ENCODE measurements around the gene RCSD1.

Gene RCSD1

GRCh38 chr1:167685844-167686243, 55.8 kb downstream of the RCSD1 start:
- no peak for DNase-seq (ENCODE audit: low read depth in 1 of 2, low spot score in 1 of 2)
- TF ChIP-seq GABPA (IDR thresholded peaks at IDR 0.05; ENCODE audit: low read depth) (no peak), CTCF (IDR thresholded peaks at IDR 0.05; ENCODE audit: insufficient read depth, low read length) (no peak), SPI1 (IDR thresholded peaks at IDR 0.05; ENCODE audit: borderline replicate concordance, low read depth) (no peak), POLR2AphosphoS5 (IDR thresholded peaks at IDR 0.05; ENCODE audit: low read depth) (no peak)
- TF ChIP-seq, protein P1, sequence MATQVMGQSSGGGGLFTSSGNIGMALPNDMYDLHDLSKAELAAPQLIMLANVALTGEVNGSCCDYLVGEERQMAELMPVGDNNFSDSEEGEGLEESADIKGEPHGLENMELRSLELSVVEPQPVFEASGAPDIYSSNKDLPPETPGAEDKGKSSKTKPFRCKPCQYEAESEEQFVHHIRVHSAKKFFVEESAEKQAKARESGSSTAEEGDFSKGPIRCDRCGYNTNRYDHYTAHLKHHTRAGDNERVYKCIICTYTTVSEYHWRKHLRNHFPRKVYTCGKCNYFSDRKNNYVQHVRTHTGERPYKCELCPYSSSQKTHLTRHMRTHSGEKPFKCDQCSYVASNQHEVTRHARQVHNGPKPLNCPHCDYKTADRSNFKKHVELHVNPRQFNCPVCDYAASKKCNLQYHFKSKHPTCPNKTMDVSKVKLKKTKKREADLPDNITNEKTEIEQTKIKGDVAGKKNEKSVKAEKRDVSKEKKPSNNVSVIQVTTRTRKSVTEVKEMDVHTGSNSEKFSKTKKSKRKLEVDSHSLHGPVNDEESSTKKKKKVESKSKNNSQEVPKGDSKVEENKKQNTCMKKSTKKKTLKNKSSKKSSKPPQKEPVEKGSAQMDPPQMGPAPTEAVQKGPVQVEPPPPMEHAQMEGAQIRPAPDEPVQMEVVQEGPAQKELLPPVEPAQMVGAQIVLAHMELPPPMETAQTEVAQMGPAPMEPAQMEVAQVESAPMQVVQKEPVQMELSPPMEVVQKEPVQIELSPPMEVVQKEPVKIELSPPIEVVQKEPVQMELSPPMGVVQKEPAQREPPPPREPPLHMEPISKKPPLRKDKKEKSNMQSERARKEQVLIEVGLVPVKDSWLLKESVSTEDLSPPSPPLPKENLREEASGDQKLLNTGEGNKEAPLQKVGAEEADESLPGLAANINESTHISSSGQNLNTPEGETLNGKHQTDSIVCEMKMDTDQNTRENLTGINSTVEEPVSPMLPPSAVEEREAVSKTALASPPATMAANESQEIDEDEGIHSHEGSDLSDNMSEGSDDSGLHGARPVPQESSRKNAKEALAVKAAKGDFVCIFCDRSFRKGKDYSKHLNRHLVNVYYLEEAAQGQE (IDR thresholded peaks at IDR 0.05; ENCODE audit: insufficient replicate concordance, low read depth) = no peak
- H3K27me3 ChIP-seq (ENCODE audit: insufficient read depth, poor library complexity, severe bottlenecking) = no peaks in the 10 kb centered on the region
- H3K27ac ChIP-seq (replicated peaks) = no peak overlapping the region
- H3K4me3 ChIP-seq (replicated peaks; ENCODE audit: insufficient read depth, low read length) = no peak overlapping the region

DNA sequence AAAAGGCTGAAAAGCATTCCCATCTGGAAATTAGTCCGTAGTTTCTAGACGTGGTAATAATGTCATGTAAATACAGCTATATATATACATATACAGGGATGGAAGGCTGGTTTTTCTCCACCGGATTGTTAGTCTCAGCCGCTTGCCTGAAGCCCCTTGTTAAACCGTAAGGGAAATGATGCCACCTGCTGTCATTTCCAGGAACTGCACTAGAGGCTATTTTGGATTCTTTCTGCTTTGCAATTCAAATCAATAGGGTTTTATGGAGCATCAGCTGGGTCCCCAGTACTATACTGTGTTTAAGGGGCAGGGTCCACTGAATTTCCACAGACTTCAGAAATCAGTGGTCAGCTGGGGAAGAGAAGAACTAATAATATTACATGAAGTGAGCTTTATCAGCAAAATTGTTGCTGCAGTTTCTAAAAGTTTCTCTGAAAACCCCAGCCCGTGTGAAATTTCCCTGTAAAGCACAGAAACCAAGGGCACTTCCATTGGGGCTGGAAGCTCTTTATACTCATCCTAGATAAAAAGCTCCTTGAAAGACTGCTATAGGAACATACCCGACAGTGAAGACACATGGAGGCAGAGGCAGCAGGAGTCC, 58.0 kb downstream of the RCSD1 start:
- Histone ChIP-seq H3K27ac (replicated peaks) (no peak overlapping the region), H3K27me3 (ENCODE audit: insufficient read depth, poor library complexity, severe bottlenecking) (no peaks in the 10 kb centered on the region), H3K4me3 (replicated peaks; ENCODE audit: insufficient read depth, low read length) (no peak overlapping the region)
- TF ChIP-seq CTCF (IDR thresholded peaks at IDR 0.05; ENCODE audit: insufficient read depth, low read length) = peak; percentile 97
- TF ChIP-seq, protein P1 (IDR thresholded peaks at IDR 0.05; ENCODE audit: insufficient replicate concordance, low read depth) = no peak
- TF ChIP-seq SPI1 (IDR thresholded peaks at IDR 0.05; ENCODE audit: borderline replicate concordance, low read depth) = no peak
- peak in 1 of 2 experiments; percentile 79 for DNase-seq (ENCODE audit: low read depth in 1 of 2, low spot score in 1 of 2)

- TF ChIP-seq, protein P1 (IDR thresholded peaks at IDR 0.05; ENCODE audit: insufficient replicate concordance, low read depth) = no peak
- TF ChIP-seq CTCF (IDR thresholded peaks at IDR 0.05; ENCODE audit: insufficient read depth, low read length) = no peak
- no peak overlapping the region for H3K4me3 ChIP-seq (replicated peaks; ENCODE audit: insufficient read depth, low read length)
- no peak overlapping the region for H3K27ac ChIP-seq (replicated peaks)
- no peaks in the 10 kb centered on the region for H3K27me3 ChIP-seq (ENCODE audit: insufficient read depth, poor library complexity, severe bottlenecking)
- DNase-seq (ENCODE audit: low read depth in 1 of 2, low spot score in 1 of 2) = no peak
These were observed 59.5 kb downstream of the RCSD1 start for GRCh38 chr1:167689567-167689920.
